Germinal center (tissue), 1 donor: Measurements from ENCODE around the gene SOCS6.
A peak's percentile ranks its signal among the peaks of the same experiment; 100 is the strongest.

Source experiments
- DNase-seq: peaks from one replicate; pipeline ENCODE4 v3.0.0; 2012; ENCODE audit warnings: mixed read lengths, low spot score

The SOCS6 gene

DNA sequence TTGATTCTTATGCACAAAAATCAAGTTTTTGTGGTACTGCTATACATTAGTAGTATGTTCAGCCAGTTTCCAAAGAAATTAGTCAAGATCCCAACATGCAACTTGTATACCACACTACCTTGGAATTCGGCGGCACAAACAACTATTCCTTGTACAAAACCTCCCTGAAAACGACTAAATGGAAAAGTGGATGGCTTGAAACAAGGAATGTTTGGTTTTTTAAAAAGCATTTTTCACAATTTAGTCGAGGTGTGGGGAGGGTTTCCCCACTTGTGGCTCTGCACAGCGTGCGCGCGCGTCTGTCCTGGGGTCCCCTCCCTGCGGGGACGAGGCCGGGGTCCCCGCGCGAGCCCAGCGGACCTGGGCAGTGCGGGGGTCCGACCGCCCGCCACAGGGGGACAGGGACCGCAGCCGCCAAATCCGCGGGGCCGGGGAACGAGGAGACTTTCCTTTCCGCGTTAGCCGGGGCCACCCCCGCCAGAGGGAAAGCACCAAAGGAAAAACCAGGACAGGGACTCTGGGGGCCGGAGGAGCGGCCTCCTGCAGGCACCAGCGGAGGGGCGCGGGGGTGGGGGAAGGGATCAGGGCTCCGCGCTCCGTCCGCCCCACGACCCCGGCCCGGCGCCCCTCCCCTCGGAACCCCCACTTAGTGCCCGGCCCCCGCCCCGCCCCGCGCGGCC is 534 bp upstream of the SOCS6 start:
- no peak for DNase-seq

DNA sequence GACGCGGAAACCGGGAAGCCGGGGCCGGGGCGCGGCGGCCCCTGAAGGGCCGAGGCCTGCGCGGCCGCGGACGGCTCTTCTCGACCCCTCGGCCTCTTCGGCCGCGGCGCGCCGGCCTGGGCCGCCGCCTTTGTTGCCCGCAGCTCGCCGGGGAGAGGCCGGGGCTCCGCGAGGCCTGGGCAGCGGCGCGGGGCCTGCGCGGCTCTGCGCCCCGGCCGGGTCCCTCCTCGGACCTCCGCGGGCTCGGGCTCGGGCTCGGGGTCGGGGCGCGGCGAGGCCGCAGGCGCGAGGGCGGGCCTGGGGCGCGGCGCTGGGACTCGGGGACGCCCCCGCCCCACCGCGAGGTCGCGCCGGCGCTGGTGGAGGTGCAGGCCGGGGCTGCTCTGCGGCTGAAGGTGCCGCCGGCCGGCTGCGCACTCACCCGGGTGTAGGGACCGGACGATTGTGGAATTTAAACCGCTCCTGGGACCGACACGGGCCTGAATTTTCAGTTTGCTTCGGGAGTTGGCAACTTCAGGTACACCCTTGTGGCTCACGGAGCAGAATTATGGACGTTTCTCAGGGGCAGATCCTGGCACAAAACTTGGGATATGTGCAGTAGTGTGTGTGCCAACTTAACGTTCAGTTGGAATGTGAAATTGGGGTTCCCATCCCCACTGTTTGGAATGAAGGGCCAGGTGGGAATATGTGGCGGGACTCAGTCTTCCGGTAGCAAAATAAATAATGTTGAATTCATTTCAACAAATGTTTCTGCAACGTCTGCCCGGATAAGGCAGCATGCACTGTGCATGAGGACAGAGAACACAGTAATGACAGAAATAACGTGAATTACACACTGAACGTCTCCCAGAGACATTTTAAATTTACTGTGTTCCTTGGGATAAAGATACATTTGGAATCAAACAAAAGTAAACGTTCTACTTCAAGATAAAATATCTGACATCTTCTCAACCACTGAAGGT is 787 bp downstream of the SOCS6 start:
- peak; percentile 36 for DNase-seq

DNA sequence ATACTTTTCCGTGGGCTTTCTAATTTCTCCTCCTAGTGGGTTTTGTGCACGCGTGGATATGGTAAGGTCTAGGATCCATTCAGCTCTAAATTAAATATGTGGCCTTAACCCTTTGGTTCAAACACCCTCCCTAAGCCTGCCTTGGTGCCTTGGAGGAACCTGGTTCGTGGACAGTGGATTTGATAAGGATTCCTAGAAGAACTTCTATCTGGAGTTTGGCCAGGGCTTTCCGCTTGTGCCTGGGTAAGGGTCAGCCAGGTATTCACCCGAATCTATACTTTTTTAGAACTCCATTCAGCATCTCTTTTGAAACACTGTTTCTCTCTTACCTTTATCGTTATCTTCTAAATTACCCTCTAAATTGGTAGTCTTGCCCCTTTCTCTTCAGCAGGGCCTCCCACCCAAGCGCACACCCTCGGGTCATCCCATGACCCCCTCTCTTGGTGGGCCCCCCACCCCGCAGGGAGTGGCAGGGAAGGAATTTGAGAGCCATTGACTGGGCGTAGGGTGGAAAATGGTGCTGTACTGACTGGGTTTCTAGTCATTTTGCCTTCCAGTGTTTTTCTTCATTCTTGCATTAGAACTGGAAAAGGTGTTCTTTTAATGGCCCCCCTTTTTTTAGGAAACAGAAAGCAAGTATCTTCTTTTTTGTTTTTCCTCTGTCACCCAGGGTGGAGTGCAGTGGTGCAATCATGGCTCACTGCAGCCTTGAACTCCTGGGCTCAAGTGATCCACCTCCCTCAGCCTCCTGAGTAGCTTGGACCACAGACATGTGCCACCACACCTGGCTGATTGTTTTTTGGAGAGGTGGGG is 1.8 kb downstream of the SOCS6 start:
- no peak for DNase-seq

DNA sequence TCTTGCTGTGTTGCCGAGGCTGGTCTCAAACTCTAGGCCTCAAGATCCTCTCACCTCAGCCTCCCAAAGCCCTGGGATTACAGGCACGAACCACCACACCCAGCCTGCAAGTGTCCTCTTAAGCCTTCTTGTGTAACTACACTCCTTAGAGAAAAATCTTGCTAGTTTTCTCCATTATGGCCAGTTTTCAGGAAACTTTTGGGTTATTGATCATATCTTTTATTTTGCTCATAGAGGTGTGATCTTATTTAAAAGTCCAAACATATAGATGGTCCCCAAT is 2.4 kb downstream of the SOCS6 start:
- no peak for DNase-seq

DNA sequence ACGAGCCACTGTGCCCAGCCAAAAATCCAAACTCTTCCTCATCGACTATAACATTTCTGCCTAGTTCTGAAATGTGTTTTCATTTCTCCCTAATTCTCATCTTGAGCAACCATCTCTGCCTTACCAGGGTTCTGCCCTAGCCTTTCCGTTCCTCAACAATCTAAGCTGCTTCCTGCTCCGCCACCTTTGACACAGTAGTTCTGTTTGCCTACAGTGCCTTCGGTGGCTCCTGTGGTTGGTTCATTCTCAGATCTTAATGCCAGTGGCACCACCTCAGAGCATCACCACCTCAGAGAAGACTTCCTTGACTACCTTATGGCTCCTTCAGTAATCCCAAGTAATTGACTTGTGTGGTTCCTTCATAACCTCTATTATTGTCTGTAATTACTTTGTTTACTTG is 3.8 kb downstream of the SOCS6 start:
- DNase-seq: no peak

DNA sequence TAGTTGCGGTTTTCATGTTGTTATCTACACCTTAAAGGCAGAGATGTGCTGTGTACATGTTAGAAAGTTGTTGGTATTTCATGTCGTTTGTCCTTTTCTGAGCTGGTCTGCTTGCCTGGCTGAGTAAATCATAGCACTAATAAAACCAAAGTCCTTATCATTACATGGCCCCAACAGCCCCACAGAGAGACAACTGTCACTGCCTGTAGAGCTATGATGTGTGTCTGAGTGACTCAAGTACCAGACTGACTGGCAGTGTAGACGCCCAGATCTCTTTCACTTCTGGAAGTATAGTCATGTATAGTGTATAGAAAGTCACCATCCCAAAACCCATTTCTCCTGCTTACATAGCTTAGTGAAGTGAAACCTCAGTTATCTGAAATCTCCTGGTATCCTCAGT is 4.3 kb downstream of the SOCS6 start:
- no peak for DNase-seq

DNA sequence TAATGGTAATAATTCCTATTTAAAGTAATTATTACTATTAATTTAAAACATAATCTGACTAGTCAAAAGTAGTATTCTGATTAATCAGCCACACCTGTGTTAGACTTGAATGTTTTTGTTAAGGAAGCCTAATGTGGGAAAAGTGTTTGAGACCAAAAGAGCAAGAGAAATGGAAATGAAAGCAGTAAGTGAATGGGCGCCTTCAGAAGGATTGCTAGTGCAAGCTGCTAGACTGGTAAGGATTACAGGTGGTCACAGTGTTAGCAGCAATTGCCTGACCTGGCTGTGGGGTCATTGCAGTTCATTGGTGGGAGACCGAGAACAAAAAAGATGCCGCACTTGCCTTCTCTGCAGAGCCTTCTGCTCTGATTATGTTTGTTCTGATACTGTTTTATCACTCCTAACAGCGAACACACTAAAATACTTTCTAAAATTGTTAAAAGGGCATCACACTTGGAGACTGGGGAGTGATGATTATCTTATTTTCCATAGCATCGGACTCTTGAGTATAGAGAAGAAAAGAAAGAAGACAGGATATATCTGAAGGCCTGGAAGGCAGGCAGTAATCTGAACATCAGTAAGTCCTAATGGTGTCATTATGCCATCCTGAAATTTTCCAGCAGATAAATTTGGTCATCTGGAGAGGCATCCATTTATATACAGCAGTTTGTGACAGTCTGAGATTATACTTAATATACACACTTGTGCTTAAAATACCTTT is 5.8 kb downstream of the SOCS6 start:
- DNase-seq: no peak

DNA sequence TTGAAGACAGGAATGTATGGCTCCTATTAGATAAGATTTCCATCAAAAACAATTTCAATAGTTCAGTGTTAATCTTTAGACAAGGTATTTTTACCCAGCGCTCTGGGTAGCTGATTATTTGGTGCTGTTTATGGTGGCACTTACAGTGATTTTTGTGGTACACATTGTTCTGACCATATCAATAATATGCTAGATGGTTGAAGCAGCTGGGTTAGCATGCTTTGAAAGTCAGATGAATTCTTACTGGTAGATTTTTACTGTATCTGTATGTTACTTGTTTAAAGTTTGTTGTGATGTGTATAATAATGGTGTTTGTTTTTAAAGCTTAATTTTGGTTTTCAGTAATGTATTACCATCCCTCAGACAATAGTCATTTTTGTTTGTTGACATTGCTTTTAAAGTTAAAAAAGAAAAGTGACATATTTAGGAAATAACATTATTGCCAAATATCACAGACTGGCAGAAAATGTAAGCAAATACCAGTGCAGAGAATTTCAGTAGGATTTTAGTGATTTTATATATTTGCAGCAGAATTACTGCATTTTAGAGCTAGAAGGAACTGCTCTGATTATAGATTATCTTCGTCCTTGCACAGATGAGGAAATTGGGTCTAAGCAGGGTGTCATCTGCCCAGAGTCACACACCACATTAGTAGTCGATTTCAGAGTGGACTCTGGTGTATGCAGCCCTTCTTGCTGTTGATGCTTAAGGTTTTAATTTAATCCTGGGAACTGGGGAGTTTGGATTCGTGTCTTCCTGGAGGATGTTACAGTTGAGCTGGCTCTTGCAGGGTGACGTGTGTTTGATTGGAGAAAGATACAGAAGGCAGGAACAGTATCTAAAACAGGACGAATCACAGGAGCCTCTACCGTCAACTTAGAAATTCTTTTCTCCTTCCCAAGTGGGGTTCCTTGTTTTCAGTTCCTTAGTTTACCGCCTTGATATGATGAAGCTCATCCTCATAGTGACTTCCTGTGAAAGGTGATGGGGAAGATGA is 6.6 kb downstream of the SOCS6 start:
- no peak for DNase-seq

DNA sequence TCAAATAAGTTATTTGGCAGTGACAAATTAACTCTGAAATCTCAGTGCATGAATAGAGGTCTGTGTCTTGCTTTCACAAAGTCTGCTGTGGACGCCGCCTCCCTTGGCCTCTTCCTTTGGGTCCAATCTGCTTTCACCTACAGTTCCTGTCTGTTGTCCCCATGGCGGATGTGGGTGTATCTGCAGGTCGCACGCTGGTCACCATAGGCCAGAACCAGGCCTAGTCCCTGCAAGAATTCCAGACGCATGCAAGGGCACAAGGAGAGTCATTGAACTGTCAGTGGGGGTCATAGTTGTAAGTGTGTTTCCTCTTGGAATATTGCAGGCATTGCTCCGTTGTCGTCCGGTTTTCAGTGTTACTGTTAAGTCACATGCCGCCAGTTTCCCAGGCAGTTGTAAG is 7.4 kb downstream of the SOCS6 start:
- no peak for DNase-seq

DNA sequence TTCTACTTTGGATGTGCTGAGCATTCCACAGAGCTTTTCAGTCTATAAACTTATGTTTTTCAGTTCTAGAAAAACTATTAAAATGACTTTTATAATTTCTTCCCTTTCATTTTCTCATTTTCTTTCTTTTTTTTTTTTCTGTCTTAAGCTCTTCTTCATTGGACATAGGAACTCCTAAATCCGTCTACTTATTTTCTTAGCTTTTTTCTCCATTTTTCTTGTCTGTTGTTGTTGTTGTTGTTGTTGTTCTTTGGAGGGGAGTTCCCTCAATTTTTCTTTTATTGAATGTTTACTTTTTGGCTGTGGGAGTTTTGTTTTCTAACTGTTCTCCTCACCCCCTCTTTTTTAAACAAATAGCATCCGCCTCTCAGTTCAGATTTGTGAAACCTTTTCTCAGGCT is 7.9 kb downstream of the SOCS6 start:
- DNase-seq: no peak

DNA sequence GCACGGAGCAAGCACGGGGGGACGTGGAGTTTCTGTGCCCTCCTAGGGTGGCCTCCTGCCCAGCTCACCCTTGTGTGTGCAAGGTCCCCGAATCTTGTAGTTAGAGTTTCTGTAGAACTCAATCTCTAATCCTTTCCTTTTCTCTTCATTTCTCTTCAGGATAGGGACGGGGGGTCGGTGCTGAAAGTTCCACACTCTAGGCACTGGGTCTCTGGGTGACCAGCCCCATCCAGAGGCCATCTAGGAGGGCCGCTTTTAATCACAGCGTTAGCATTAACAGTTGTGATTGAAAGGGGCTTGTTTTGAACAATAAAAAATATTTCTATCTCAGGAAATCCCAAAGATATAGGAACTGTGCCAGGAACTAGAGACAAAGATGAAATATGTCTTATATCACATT is 10.5 kb downstream of the SOCS6 start:
- DNase-seq: no peak

DNA sequence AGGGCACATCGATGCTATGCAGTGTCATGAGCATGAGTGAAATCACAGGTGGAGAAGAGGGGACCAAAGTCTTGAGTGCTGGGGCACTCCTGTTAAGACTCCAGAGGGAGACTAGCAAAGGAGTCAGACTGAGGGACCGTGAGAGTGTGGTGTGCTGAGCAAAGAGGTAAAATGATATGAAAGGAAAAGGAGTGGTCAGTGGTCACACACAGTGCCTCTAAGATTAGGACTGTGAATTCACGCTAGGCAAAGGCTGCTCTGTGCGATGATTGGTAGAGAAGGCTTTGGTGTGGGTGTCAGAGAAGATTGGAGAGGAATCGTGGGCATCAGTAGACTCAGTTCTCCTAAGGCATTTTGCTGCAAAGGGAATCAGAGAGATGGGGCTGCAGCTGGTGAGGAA is 12.8 kb downstream of the SOCS6 start:
- no peak for DNase-seq

DNA sequence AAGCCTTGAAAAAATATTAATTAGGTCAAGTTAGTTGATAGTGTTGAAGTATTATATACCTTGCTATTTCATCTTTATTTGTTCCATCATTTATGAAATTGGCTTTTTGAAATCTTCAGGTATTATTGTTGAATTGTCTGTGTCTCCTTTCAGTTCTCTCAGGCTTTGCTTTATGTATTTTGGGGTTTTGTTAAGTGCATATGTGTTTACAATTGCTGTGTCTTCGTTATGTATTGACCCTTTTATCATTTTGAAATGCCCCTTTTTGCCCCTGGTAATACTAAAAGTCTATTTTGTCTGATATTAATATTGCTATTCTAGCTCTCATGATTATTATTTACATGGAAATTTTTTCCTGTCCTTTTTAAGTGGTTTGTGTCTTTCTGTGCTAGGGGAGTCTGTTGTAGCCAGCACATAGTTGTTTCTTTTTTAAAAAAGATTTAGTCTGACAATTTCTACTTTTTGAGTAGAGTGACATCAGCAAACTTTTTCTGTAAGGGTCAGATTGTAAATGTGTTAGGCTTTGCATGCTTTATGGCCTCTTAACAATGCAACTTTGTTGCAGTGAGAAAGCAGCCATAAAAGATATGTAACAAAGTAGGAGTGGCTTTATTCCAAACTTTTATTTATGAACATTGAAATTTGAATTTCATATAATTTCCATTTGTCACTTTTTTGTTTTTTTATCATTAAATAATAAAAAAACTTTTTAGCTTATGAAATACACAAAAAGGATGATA is 19.9 kb downstream of the SOCS6 start:
- no peak for DNase-seq

DNA sequence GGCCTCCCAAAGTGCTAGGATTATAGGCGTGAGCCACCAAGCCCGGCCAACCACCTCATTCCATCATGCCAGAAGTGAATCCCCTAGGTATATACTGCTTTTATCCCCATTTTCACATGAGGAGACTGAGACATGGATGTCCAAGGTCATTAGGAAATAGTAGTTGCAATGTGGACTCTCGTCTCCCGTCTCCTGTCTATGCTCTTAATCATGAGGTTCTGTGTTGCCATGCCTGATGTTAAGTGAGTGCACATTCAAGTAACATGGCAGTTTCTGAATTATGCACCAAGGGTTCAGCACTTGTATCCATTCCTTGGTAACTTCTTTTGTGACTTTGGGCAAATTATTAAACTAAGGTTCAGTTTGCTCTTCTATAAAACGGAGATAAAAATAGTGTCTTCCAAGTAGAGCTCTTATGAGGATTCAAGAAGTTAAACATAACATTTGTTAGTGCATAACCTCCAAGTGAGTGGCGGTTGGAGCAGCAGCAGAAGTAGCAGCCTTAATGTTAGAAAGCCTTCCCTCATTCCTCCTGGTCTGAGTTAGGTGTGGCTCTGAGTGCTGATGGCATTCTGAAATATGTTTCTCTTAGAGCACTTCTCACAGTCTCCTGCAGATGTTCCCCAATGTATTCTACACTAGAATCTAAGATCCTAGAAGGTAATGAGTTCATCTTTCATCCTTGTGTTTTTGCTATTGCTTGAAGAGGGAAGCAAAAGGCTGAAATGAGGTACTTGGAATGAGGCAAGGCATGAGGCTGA is 21.9 kb downstream of the SOCS6 start:
- DNase-seq: no peak

DNA sequence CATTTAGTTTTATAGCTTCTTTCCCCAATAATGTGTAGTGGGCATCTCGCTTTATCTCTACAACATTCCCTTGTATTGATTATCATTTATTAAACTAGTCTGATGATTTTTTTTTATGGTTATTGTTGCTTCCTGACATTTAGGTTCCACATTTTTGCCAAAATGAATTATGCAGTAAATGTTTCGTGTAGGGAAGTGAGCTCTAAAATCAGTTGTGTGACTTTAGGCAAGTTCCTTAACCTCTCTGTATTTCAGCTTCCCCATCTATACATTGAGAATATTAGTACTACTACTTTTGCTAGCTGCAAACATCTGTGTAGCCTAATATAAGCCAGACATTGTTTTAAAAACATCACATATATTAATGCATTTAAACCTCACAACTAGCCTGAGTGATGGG is 22.9 kb downstream of the SOCS6 start:
- DNase-seq: no peak

DNA sequence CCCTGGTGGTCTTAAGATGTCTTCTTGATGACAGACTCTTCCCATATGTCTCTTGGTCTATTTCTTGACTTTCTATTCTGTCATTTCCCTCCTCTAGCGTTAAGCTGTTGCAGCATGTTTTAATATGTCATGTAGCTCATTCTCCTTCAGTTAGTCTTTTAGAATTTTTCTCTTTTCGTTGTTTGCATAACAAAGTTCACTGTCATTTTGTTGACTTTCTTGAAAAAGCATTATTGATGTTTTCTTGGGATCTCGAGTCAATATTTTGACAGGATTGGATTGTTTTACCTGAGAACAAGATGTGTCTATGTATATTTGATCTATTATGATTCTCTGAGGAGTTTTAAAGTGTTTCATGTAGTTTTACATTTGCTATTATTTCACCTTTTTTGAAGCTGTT is 24.8 kb downstream of the SOCS6 start:
- DNase-seq: no peak

DNA sequence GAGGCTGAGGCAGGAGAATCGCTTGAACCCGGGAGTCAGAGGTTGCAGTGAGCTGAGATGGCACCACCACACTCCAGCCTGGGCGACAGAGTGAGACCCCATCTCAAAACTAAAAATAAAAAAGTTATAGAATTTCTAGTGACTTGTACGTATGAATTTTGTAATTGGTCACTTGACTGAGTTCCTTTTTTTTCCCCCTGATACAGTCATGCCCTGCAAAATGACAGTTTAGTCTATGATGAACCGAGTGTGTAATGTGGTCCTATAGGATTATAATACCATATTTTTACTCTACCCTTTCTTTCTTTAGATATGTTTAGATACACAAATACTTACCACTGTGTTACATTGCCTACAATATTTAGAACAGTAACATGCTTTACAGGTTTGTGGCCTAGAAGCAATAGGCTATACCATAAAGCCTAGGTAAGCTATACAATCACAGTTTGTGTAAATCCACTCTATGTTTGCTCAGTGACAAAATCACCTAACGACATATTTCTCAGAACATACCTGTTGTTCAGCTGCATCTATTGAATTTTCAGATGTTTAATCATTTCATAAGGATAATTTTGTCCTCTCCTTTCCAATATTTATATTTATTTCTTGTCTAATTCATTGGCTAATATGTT is 25.4 kb downstream of the SOCS6 start:
- DNase-seq: no peak

DNA sequence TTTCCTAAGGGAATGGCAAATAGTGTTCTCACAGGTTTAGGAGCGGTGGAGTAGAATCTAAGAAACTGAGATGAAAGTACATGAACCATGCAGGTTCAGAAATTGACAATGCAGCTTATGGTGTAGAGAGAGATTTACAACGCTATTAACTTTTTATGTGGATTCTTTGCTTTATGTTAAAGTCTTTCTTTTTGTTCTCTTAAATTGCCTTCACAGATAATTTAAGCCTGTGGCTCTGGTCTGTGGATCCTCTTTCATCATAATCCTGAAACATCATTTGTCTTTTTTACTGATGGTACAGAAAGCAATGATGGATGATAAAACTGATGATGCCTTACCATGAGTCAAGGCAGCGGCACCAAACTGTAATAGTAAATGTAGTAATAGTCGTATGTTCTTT is 30.3 kb downstream of the SOCS6 start:
- no peak for DNase-seq

DNA sequence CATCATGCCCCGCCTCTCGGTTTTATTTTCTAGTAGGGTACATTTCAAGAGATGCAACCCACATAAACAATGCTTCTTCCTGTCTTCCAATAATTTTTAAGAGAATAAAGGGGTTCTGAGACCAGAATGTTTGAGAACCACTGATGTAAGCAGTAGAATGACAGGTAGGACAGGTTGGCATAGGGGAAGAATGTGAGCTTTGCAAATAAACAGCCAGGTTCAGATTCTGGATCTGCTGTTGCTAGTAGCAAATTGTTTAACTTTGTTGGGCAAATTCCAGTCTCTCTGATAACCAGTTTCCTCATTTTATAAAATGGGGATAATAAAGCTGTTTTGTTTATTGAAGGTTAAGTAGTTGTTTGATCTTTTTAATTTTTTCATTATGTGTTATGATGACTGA is 32.8 kb downstream of the SOCS6 start:
- DNase-seq: no peak
